Liver (tissue), 9 donors: Measurements from ENCODE around the gene MMP27. TPM values are rescaled to one million over a fixed set of nuclear protein-coding genes. Genes with fewer than 3 reads are reported as not detected.

Experiments
- DNase-seq: peaks from one replicate; pipeline ENCODE4 v3.0.0-alpha.2; 2017; ENCODE audit warnings: low spot score
- H3K27ac ChIP-seq, 2 donors: one replicate each; pipeline ENCODE4 v1.7.0; 2013; ENCODE audit warnings: inconsistent platforms in 2 of 2, low read length in 2 of 2, control low read depth in 1 of 2, low read depth in 1 of 2, mild to moderate bottlenecking in 1 of 2
- H3K27me3 ChIP-seq, 4 donors: one replicate each; pipeline versions ENCODE4 v1.6.1 to v1.7.0; 2013; ENCODE audit warnings: low read length in 3 of 4, inconsistent platforms in 1 of 4, mild to moderate bottlenecking in 1 of 4, moderate library complexity in 1 of 4; ENCODE audit not compliant: control insufficient read depth in 4 of 4, insufficient read depth in 4 of 4
- H3K36me3 ChIP-seq, 4 donors: one replicate each; pipeline versions ENCODE4 v1.6.1 to v1.7.0; 2013; ENCODE audit warnings: low read length in 3 of 4, mild to moderate bottlenecking in 3 of 4, low read depth in 1 of 4, moderate library complexity in 1 of 4; ENCODE audit not compliant: control insufficient read depth in 4 of 4, insufficient read depth in 3 of 4
- H3K4me1 ChIP-seq, 4 donors: one replicate each; pipeline versions ENCODE4 v1.6.1 to v1.7.0; 2013; ENCODE audit warnings: low read length in 3 of 4, mild to moderate bottlenecking in 3 of 4, moderate library complexity in 1 of 4; ENCODE audit not compliant: control insufficient read depth in 4 of 4, insufficient read depth in 4 of 4
- H3K4me3 ChIP-seq, 3 donors: one replicate each; pipeline versions ENCODE4 v1.6.1 to v1.7.0; 2013; ENCODE audit warnings: low read length in 3 of 3, control low read depth in 1 of 3, low read depth in 1 of 3, mild to moderate bottlenecking in 1 of 3
- H3K9ac ChIP-seq, 2 donors: one replicate each; pipeline ENCODE4 v1.7.0; 2013; ENCODE audit warnings: low read length in 2 of 2, mild to moderate bottlenecking in 2 of 2, moderate library complexity in 2 of 2, control low read depth in 1 of 2, low read depth in 1 of 2
- H3K9me3 ChIP-seq, 4 donors: one replicate each; pipeline versions ENCODE4 v1.6.1 to v1.7.0; 2013; ENCODE audit warnings: low read length in 3 of 4; ENCODE audit not compliant: control insufficient read depth in 4 of 4
- EGR1 ChIP-seq, 2 donors: IDR thresholded peaks; 2 replicates each; pipeline ENCODE4 v1.6.1; 2016 to 2018; ENCODE audit warnings: antibody characterized with exemption in 2 of 2, low read depth in 2 of 2
- FOXA1 ChIP-seq: IDR thresholded peaks from 2 replicates; pipeline ENCODE4 v1.6.1; 2016; ENCODE audit warnings: antibody characterized with exemption
- FOXA2 ChIP-seq: IDR thresholded peaks from 2 replicates; pipeline ENCODE4 v1.6.1; 2016; ENCODE audit warnings: antibody characterized with exemption
- GABPA ChIP-seq, 2 donors: IDR thresholded peaks in 1 of 2; conservative IDR thresholded peaks in 1 of 2; 2 replicates each; pipeline ENCODE4 v1.6.1; 2016; ENCODE audit warnings: antibody characterized with exemption in 2 of 2, mild to moderate bottlenecking in 1 of 2, moderate library complexity in 1 of 2
- HNF4A ChIP-seq, 2 donors: conservative IDR thresholded peaks; 2 replicates each; pipeline ENCODE4 v1.6.1; 2016; ENCODE audit warnings: antibody characterized with exemption in 2 of 2, mild to moderate bottlenecking in 2 of 2
- HNF4G ChIP-seq: IDR thresholded peaks from 2 replicates; pipeline ENCODE4 v1.6.1; 2016; ENCODE audit warnings: antibody characterized with exemption
- JUND ChIP-seq, 2 donors: IDR thresholded peaks; 2 replicates each; pipeline ENCODE4 v1.6.1; 2016; ENCODE audit warnings: antibody characterized with exemption in 2 of 2
- RAD21 ChIP-seq, 2 donors: IDR thresholded peaks; 2 replicates each; pipeline ENCODE4 v1.6.1; 2016; ENCODE audit warnings: antibody characterized with exemption in 2 of 2, mild to moderate bottlenecking in 2 of 2
- RXRA ChIP-seq, 2 donors: IDR thresholded peaks; 2 replicates each; pipeline ENCODE4 v1.6.1; 2017 to 2018; ENCODE audit warnings: antibody characterized with exemption in 2 of 2, mild to moderate bottlenecking in 1 of 2
- SP1 ChIP-seq: IDR thresholded peaks from 2 replicates; pipeline ENCODE4 v1.6.1; 2018; ENCODE audit warnings: antibody characterized with exemption, mild to moderate bottlenecking
- TAF1 ChIP-seq: conservative IDR thresholded peaks from 2 replicates; pipeline ENCODE4 v1.6.1; 2016; ENCODE audit warnings: antibody characterized with exemption, mild to moderate bottlenecking
- YY1 ChIP-seq: IDR thresholded peaks from 2 replicates; pipeline ENCODE4 v1.6.1; 2016; ENCODE audit warnings: antibody characterized with exemption, mild to moderate bottlenecking
- WGBS: extraction: QIAGEN DNeasy Blood & Tissue Kit; methylation state at CpG from one replicate; pipeline ENCODE4 v1.1.7; 2013; 5-methylcytosine and 5-hydroxymethylcytosine counted together
- polyA plus RNA-seq, 2 donors: library from polyadenylated mRNA; stranded (reverse) in 1 of 2; unstranded in 1 of 2; fragments of 200-250 nt in 1 of 2; fragments of >200 nt in 1 of 2; fragmentation: Nextera tagmentation in 1 of 2; extraction: Ambion mirVana in 1 of 2; gene quantifications; one replicate each; pipeline versions ENCODE4 v1.2.1 to v1.2.3, GENCODE V29; 2013 to 2015
- total RNA-seq, 2 donors: library from RNA; depleted of rRNA; stranded (reverse); fragments of >200 nt; gene quantifications; one replicate each; pipeline ENCODE4 v1.2.3, GENCODE V29; 2014
- TF ChIP-seq, protein P1 (sequence below): IDR thresholded peaks from 2 replicates; pipeline ENCODE4 v1.6.1; 2016; ENCODE audit warnings: antibody characterized with exemption
- TF ChIP-seq, protein P2 (sequence below): fragments of 150-350 bp; IDR thresholded peaks from 2 replicates; pipeline ENCODE4 v1.5.1; 2017; ENCODE audit warnings: improper control_type of control experiment, low read depth, low read length; ENCODE audit not compliant: missing input control
- TF ChIP-seq, protein P3 (sequence below): IDR thresholded peaks from 2 replicates; pipeline ENCODE4 v1.6.1; 2016; ENCODE audit warnings: antibody characterized with exemption
- TF ChIP-seq, protein P4 (sequence below): IDR thresholded peaks from 2 replicates; pipeline ENCODE4 v1.6.1; 2016; ENCODE audit warnings: antibody characterized with exemption
- donor health status: healthy.
- donor health status: healthy.
- donor health status: healthy.
- donor health status: healthy.
- donor health status: healthy.

The MMP27 gene
- total and polyA plus RNA-seq, 4 donors, result not detected

DNA sequence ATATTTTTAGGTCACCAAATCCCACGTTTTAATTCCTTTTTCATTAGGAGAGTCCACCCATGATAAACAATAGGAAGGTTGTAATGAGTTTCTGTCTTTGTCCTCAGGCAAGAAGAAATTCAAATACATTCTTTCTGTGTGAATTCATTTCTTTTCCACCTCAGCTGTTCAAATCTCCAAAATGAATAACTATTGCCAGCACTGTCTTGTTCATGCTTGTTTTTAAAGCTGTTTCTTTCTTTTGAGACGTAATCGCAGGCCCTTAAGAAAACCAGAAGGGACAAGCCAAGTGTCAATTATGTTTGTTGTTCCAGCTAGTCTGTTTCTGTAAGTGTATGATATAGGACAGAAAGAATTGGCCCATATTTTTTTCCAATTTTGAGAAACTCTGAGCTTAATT is 20.2 kb downstream of the MMP27 start (continued):
- TF ChIP-seq, protein P1, sequence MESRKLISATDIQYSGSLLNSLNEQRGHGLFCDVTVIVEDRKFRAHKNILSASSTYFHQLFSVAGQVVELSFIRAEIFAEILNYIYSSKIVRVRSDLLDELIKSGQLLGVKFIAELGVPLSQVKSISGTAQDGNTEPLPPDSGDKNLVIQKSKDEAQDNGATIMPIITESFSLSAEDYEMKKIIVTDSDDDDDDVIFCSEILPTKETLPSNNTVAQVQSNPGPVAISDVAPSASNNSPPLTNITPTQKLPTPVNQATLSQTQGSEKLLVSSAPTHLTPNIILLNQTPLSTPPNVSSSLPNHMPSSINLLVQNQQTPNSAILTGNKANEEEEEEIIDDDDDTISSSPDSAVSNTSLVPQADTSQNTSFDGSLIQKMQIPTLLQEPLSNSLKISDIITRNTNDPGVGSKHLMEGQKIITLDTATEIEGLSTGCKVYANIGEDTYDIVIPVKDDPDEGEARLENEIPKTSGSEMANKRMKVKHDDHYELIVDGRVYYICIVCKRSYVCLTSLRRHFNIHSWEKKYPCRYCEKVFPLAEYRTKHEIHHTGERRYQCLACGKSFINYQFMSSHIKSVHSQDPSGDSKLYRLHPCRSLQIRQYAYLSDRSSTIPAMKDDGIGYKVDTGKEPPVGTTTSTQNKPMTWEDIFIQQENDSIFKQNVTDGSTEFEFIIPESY, result no peak
- TF ChIP-seq YY1, result no peak

DNA sequence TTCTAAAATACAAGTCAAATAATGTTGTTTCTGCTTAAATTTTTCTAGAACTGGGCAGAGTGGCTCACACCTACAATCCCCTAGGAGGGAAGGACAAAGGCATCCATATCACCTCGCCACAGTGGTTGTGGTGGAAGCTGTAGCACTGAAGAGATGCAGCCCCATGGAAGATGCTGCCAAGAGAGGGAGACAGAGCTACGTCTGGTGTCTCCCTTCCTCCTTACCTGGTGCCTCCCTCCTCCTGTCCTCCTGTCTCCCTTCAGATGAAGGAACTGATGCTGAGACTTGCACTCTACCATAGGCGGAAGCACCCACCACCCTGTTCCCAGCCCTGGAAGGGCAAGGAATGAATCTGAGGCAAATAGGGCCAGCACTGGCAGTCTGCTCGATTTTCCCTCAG is 22.3 kb downstream of the MMP27 start:
- H3K4me1 ChIP-seq, result no peaks in the 10 kb centered on the region

DNA sequence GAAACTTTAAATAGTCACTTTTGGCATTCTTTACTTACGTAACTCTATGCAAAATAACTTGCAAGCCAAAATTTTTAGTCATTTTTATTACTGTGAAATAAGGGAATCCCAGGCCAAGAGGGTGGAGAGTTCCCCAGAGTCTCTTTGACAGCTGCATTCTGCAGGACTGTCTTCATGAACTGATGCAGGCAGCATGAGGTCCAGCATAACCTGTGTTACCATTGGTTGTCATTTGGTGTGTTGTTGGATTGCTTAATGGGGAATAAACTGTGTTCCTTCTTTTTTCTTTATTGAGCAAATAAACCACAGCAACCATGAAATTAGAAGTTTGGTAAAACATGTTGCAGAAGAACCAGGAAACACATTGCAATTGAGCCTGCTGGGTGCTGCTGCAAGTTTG is 24.6 kb downstream of the MMP27 start:
- Histone ChIP-seq H3K9ac (no peak overlapping the region), H3K27me3 (no peaks in the 10 kb centered on the region), H3K4me1 (no peaks in the 10 kb centered on the region), H3K27ac (no peak overlapping the region), H3K4me3 (no peak overlapping the region), H3K9me3 (no peaks in the 10 kb centered on the region), H3K36me3 (no peaks in the 10 kb centered on the region)
- 71% methylated on average over 1 of the region's 1 CpG for WGBS
- DNase-seq, result no peak
- TF ChIP-seq GABPA (IDR thresholded peaks at IDR 0.05 in 1 of 2, conservative IDR thresholded peaks at IDR 0.05 in 1 of 2), result no peak
- no peak for TF ChIP-seq YY1
- TF ChIP-seq JUND (IDR thresholded peaks at IDR 0.05), result no peak
- no peak for TF ChIP-seq TAF1
- TF ChIP-seq, protein P1, result no peak
- TF ChIP-seq RAD21 (IDR thresholded peaks at IDR 0.05), result no peak
- no peak for TF ChIP-seq FOXA2
- TF ChIP-seq HNF4A (conservative IDR thresholded peaks at IDR 0.05), result no peak
- TF ChIP-seq FOXA1, result no peak
- TF ChIP-seq EGR1 (IDR thresholded peaks at IDR 0.05; ENCODE audit: low read depth in 2 of 2), result no peak
- TF ChIP-seq, protein P2, sequence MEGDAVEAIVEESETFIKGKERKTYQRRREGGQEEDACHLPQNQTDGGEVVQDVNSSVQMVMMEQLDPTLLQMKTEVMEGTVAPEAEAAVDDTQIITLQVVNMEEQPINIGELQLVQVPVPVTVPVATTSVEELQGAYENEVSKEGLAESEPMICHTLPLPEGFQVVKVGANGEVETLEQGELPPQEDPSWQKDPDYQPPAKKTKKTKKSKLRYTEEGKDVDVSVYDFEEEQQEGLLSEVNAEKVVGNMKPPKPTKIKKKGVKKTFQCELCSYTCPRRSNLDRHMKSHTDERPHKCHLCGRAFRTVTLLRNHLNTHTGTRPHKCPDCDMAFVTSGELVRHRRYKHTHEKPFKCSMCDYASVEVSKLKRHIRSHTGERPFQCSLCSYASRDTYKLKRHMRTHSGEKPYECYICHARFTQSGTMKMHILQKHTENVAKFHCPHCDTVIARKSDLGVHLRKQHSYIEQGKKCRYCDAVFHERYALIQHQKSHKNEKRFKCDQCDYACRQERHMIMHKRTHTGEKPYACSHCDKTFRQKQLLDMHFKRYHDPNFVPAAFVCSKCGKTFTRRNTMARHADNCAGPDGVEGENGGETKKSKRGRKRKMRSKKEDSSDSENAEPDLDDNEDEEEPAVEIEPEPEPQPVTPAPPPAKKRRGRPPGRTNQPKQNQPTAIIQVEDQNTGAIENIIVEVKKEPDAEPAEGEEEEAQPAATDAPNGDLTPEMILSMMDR, result no peak
- TF ChIP-seq, protein P3, sequence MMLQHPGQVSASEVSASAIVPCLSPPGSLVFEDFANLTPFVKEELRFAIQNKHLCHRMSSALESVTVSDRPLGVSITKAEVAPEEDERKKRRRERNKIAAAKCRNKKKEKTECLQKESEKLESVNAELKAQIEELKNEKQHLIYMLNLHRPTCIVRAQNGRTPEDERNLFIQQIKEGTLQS, result no peak
- TF ChIP-seq SP1, result no peak
- TF ChIP-seq, protein P4, sequence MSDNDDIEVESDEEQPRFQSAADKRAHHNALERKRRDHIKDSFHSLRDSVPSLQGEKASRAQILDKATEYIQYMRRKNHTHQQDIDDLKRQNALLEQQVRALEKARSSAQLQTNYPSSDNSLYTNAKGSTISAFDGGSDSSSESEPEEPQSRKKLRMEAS, result no peak

More for the DNA sequence above, 22.3 kb downstream of the MMP27 start:
- H3K9ac ChIP-seq, result no peak overlapping the region
- H3K9me3 ChIP-seq, result no peaks in the 10 kb centered on the region
- TF ChIP-seq YY1 (no peak), TAF1 (no peak), FOXA2 (no peak), EGR1 (IDR thresholded peaks at IDR 0.05; ENCODE audit: low read depth in 2 of 2) (no peak), SP1 (no peak), RXRA (IDR thresholded peaks at IDR 0.05) (no peak), HNF4G (no peak)
- TF ChIP-seq, protein P2, result no peak
- TF ChIP-seq, protein P1, result no peak
- TF ChIP-seq, protein P3, result no peak
- H3K27me3 ChIP-seq, result no peaks in the 10 kb centered on the region
- no peak overlapping the region for H3K4me3 ChIP-seq
- H3K36me3 ChIP-seq, result no peaks in the 10 kb centered on the region
- DNase-seq, result no peak
- H3K27ac ChIP-seq, result no peak overlapping the region
- WGBS, result 74% methylated on average over 4 of the region's 4 CpGs
